ENCODE results near the gene ZNF22. TPM values are rescaled to one million over a fixed set of nuclear protein-coding genes. Genes with fewer than 3 reads are reported as not detected.

The ZNF22 gene
- total and polyA plus RNA-seq, 9 donors, result 19.4 to 38.0 (median 27.4) TPM

DNA sequence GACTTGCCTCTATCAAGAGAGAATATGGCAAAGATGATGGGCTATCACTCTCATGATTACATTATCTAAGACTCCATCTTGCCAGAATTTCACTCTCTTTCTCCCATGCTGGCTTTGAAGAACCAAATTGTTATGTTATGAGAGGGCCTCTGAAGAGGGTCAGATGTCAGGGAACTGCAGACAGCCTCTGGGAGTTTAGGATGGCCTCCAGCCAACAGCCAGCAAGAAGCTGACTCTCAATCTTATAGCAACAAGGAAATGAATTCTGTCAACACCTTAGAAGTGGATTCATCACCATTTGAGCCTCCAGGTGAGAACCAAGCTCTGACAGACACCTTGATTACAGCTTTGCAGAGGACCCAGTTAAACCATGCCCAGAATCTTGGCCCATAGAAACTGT is 33.6 kb downstream of the ZNF22 start:
- Histone ChIP-seq H3K36me3 (no peaks in the 10 kb centered on the region), H3K4me3 (no peak overlapping the region)
- intact Hi-C loops (cut with DNase I), result no loop called here

DNA sequence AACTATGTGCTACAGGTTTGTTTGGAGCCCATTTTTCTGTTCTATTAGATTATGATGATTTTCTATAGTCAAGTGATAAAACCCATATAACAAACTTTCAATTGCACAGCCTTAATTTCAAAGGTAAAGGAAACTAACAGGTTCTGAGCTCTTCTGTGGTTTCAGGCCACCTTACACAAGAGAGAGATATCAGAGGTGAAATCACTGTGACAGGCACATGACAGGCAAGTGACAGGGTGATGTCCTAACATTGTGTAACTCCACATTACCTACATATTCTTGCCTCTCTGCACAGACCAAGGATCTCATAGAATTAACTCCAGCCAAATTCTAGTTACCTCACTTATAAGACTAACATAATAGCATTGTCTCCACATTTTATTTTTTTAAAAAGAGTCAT is 35.0 kb downstream of the ZNF22 start:
- H3K27me3 ChIP-seq, result no peaks in the 10 kb centered on the region
- H3K4me3 ChIP-seq, result no peak overlapping the region
- intact Hi-C loops (cut with DNase I), result no loop called here
- H3K4me1 ChIP-seq (ENCODE audit: insufficient read depth), result no peaks in the 10 kb centered on the region
- no peaks in the 10 kb centered on the region for H3K36me3 ChIP-seq
- TF ChIP-seq, protein P1, sequence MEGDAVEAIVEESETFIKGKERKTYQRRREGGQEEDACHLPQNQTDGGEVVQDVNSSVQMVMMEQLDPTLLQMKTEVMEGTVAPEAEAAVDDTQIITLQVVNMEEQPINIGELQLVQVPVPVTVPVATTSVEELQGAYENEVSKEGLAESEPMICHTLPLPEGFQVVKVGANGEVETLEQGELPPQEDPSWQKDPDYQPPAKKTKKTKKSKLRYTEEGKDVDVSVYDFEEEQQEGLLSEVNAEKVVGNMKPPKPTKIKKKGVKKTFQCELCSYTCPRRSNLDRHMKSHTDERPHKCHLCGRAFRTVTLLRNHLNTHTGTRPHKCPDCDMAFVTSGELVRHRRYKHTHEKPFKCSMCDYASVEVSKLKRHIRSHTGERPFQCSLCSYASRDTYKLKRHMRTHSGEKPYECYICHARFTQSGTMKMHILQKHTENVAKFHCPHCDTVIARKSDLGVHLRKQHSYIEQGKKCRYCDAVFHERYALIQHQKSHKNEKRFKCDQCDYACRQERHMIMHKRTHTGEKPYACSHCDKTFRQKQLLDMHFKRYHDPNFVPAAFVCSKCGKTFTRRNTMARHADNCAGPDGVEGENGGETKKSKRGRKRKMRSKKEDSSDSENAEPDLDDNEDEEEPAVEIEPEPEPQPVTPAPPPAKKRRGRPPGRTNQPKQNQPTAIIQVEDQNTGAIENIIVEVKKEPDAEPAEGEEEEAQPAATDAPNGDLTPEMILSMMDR (IDR thresholded peaks at IDR 0.05), result no peak
- H3K27ac ChIP-seq, result no peak overlapping the region
- DNase-seq, result no peak
- no peaks in the 10 kb centered on the region for H3K9me3 ChIP-seq

More for the DNA sequence above, 33.6 kb downstream of the ZNF22 start:
- no peaks in the 10 kb centered on the region for H3K9me3 ChIP-seq
- no peaks in the 10 kb centered on the region for H3K27me3 ChIP-seq
- DNase-seq, result no peak
- TF ChIP-seq POLR2A (IDR thresholded peaks at IDR 0.05) (no peak), EP300 (IDR thresholded peaks at IDR 0.05) (no peak)
- TF ChIP-seq, protein P1 (IDR thresholded peaks at IDR 0.05), result no peak
- no peak overlapping the region for H3K27ac ChIP-seq
- H3K4me1 ChIP-seq (ENCODE audit: insufficient read depth), result no peaks in the 10 kb centered on the region

DNA sequence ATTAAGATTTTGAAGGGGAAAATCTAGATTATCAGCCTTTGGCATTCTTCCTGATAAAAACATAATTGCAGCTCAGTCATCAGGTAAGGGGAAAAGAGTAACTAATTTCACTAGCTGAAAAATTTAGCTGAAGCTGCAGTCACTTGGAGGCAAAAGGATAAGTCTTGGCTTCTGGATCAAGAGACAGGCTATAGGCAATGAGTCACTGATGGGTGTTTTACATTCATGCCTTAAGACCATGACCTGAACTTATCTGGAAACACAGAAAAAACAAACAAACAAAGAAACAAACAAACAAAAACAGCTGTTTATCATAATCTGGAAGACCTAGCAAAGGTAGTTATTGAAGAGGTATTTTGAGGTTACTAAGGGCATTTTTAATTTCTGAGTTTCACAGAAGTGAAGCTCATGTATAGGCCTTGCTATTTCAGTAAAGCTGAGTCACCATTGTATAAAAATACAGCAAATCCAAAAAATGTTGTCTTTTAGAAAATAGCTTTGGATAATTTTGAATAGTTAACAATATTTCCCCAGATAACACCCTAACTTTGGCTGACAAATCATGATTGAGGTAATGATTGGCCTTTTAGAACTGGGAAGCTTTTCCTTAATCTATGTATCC is 40.3 kb downstream of the ZNF22 start:
- H3K4me3 ChIP-seq, result no peak overlapping the region
- H3K36me3 ChIP-seq, result no peaks in the 10 kb centered on the region
- TF ChIP-seq EP300 (IDR thresholded peaks at IDR 0.05) (no peak), POLR2A (IDR thresholded peaks at IDR 0.05) (no peak)
- TF ChIP-seq, protein P1 (IDR thresholded peaks at IDR 0.05), result no peak
- H3K27me3 ChIP-seq, result no peaks in the 10 kb centered on the region
- no peaks in the 10 kb centered on the region for H3K9me3 ChIP-seq
- H3K27ac ChIP-seq, result no peak overlapping the region
- no peak for DNase-seq
- intact Hi-C loops (cut with DNase I), result no loop called here
- H3K4me1 ChIP-seq (ENCODE audit: insufficient read depth), result no peaks in the 10 kb centered on the region

DNA sequence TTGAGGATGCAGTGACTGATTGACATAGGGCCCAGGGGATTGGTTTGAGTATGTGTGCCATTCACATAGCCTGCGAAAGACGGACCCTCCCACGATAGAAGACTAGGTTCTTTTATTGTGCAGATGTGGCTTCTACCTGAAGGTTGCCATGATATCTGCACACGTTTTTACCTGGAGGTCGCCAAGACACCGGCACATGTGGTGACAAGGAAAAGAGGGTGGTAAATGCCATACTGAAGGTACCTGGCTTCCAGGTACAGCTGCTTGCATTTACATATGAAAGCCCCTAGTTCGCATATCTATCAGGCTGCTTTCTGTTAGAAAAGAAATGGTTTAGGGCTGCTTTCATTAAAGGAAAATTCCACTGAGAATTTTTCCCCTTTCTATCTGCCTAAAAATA is 43.6 kb downstream of the ZNF22 start:
- H3K4me1 ChIP-seq (ENCODE audit: insufficient read depth), result no peaks in the 10 kb centered on the region
- no peak overlapping the region for H3K4me3 ChIP-seq
- TF ChIP-seq, protein P1 (IDR thresholded peaks at IDR 0.05), result no peak
- TF ChIP-seq EP300 (IDR thresholded peaks at IDR 0.05) (no peak), POLR2A (IDR thresholded peaks at IDR 0.05) (no peak)
- no peak for DNase-seq
- H3K27ac ChIP-seq, result no peak overlapping the region
- intact Hi-C loops (cut with DNase I), result no loop called here
- H3K27me3 ChIP-seq, result no peaks in the 10 kb centered on the region
- 48 to 59% (median 53%) methylated on average over 7 of the region's 7 CpGs for WGBS, 3 donors
- H3K9me3 ChIP-seq, result no peaks in the 10 kb centered on the region
- no peaks in the 10 kb centered on the region for H3K36me3 ChIP-seq
